Stomach (tissue), 9 donors: ENCODE results near the gene TMEM50A. TPM values are rescaled to one million over a fixed set of nuclear protein-coding genes. Genes with fewer than 3 reads are reported as not detected.

Source experiments
- DNase-seq, 2 donors: peaks; one replicate each; pipeline versions ENCODE4 v3.0.0 to v3.0.0-alpha.2; 2013 to 2019
- H3K27ac ChIP-seq, 5 donors: fragments of 200-600 bp in 4 of 5; sonication (generic) in 4 of 5; one replicate each; pipeline ENCODE4 v1.5.1; 2013 to 2019; ENCODE audit warnings: mild to moderate bottlenecking in 1 of 5, moderate library complexity in 1 of 5
- H3K27me3 ChIP-seq, 3 donors: fragments of 200-600 bp; sonication (generic); one replicate each; pipeline ENCODE4 v1.5.1; 2017 to 2019; ENCODE audit warnings: mixed run types in 1 of 3
- H3K36me3 ChIP-seq, 4 donors: fragments of 200-600 bp; sonication (generic); 1 replicate in 3 of 4; 2 replicates in 1 of 4; pipeline ENCODE4 v1.5.1; 2016 to 2019
- H3K4me1 ChIP-seq, 4 donors: fragments of 200-600 bp; sonication (generic); one replicate each; pipeline ENCODE4 v1.5.1; 2016 to 2019
- H3K4me3 ChIP-seq, 4 donors: fragments of 200-600 bp; sonication (generic) in 3 of 4; one replicate each; pipeline ENCODE4 v1.5.1; 2016 to 2019; ENCODE audit warnings: mild to moderate bottlenecking in 1 of 4
- H3K9me3 ChIP-seq, 4 donors: fragments of 200-600 bp; sonication (generic); one replicate each; pipeline ENCODE4 v1.5.1; 2016 to 2019
- CTCF ChIP-seq, 7 experiments: fragments of 450-650 bp in 4 of 7; fragments of 200-600 bp in 3 of 7; sonication (generic) in 3 of 7; IDR thresholded peaks; one replicate each; pipeline ENCODE4 v1.5.1; 2016 to 2019; ENCODE audit warnings: antibody characterized with exemption in 7 of 7, control low read depth in 2 of 7, mild to moderate bottlenecking in 1 of 7
- EP300 ChIP-seq: sonication (generic); formaldehyde crosslinking; IDR thresholded peaks from one replicate; pipeline ENCODE4 v1.6.1; 2017; ENCODE audit warnings: antibody characterized with exemption
- POLR2A ChIP-seq, 4 donors: fragments of 450-650 bp; IDR thresholded peaks; one replicate each; pipeline ENCODE4 v1.6.1; 2016; ENCODE audit warnings: antibody characterized with exemption in 4 of 4, control low read depth in 2 of 4, mild to moderate bottlenecking in 1 of 4, moderate library complexity in 1 of 4
- POLR2AphosphoS5 ChIP-seq, 3 donors: sonication (generic); formaldehyde crosslinking; IDR thresholded peaks; one replicate each; pipeline ENCODE4 v1.6.1; 2016; ENCODE audit warnings: antibody characterized with exemption in 3 of 3
- WGBS, 5 donors: extraction: QIAGEN DNeasy Blood & Tissue Kit in 3 of 5; methylation state at CpG; one replicate each; pipeline versions ENCODE4 v1.1.5 to v1.1.7; 2013 to 2018; 5-methylcytosine and 5-hydroxymethylcytosine counted together
- intact Hi-C: fragments of 100-400 bp; cut with DNase I; formaldehyde crosslinking; loops from one replicate; pipeline ENCODE4 v1.15.1; 2023; ENCODE audit warnings: low total_unique reads
- polyA plus RNA-seq, 3 donors: library from polyadenylated mRNA; stranded (reverse); fragments of 200-250 nt; gene quantifications; one replicate each; pipeline ENCODE4 v1.2.3, GENCODE V29; 2013
- total RNA-seq, 5 donors: library from RNA; depleted of rRNA; stranded (reverse); fragments of >200 nt; gene quantifications; one replicate each; pipeline versions ENCODE4 v1.1.0 to v1.2.3, GENCODE V29; 2014 to 2016
- donor health status: healthy with polysubstance abuse.
- donor health status: Bipolar disorder and iron deficiency.
- donor health status: healthy.

TMEM50A gene
- total and polyA plus RNA-seq, 8 donors, result 27.2 to 115 (median 58.4) TPM

- Histone ChIP-seq H3K36me3 (peaks cover 14 to 65% (median 53%) of the 10 kb centered on the region in 4 donors), H3K4me1 (peaks cover 14 to 35% (median 26%) of the 10 kb centered on the region in 4 donors), H3K4me3 (no peak overlapping the region), H3K9me3 (no peaks in the 10 kb centered on the region), H3K27me3 (no peaks in the 10 kb centered on the region), H3K27ac (no peak overlapping the region)
- intact Hi-C loops, result no loop called here
- 71 to 87% (median 81%) methylated on average over 4 of the region's 4 CpGs for WGBS, 5 donors
- TF ChIP-seq POLR2AphosphoS5 (IDR thresholded peaks at IDR 0.05) (no peak), EP300 (no peak), CTCF (IDR thresholded peaks at IDR 0.05) (no peak), POLR2A (IDR thresholded peaks at IDR 0.05) (no peak)
- no peak for DNase-seq
Observed at GRCh38 chr1:25343872-25344271, 5.7 kb downstream of the TMEM50A start.

- Histone ChIP-seq H3K4me1 (peaks cover 0 to 7% (median 3%) of the 10 kb centered on the region in 4 donors), H3K9me3 (no peaks in the 10 kb centered on the region), H3K36me3 (peaks cover 15 to 94% (median 72%) of the 10 kb centered on the region in 4 donors), H3K27me3 (no peaks in the 10 kb centered on the region), H3K4me3 (no peak overlapping the region), H3K27ac (no peak overlapping the region)
- intact Hi-C loops, result no loop called here
- 55 to 75% (median 71%) methylated on average over 2 of the region's 2 CpGs for WGBS, 5 donors
- no peak for DNase-seq
- TF ChIP-seq EP300 (no peak), POLR2AphosphoS5 (IDR thresholded peaks at IDR 0.05) (no peak), CTCF (IDR thresholded peaks at IDR 0.05) (no peak), POLR2A (IDR thresholded peaks at IDR 0.05) (no peak)
Observed at GRCh38 chr1:25347556-25347955, 9.4 kb downstream of the TMEM50A start.

- no peak for TF ChIP-seq CTCF (IDR thresholded peaks at IDR 0.05)
- TF ChIP-seq POLR2AphosphoS5 (IDR thresholded peaks at IDR 0.05), result no peak
- no peak for TF ChIP-seq POLR2A (IDR thresholded peaks at IDR 0.05)
- TF ChIP-seq EP300, result no peak
- Histone ChIP-seq H3K4me1 (peaks cover 0 to 7% (median 3%) of the 10 kb centered on the region in 4 donors), H3K27ac (no peak overlapping the region), H3K4me3 (no peak overlapping the region), H3K27me3 (no peaks in the 10 kb centered on the region), H3K36me3 (peaks cover 32 to 95% (median 79%) of the 10 kb centered on the region in 4 donors), H3K9me3 (no peaks in the 10 kb centered on the region)
- DNase-seq, result no peak
- intact Hi-C loops, result no loop called here
- WGBS, 5 donors, result 92 to 97% (median 93%) methylated on average over 3 of the region's 3 CpGs
Observed at GRCh38 chr1:25349606-25350005, 11.5 kb downstream of the TMEM50A start.

- no peak for DNase-seq
- Histone ChIP-seq H3K9me3 (no peaks in the 10 kb centered on the region), H3K4me1 (no peaks in the 10 kb centered on the region), H3K4me3 (no peak overlapping the region), H3K27me3 (no peaks in the 10 kb centered on the region), H3K36me3 (peaks cover 50 to 100% (median 96%) of the 10 kb centered on the region in 4 donors), H3K27ac (no peak overlapping the region)
- TF ChIP-seq EP300 (no peak), POLR2A (IDR thresholded peaks at IDR 0.05) (no peak), POLR2AphosphoS5 (IDR thresholded peaks at IDR 0.05) (no peak), CTCF (IDR thresholded peaks at IDR 0.05) (no peak)
- intact Hi-C loops, result no loop called here
- WGBS, 5 donors, result 79 to 86% (median 84%) methylated on average over 6 of the region's 6 CpGs
Observed at GRCh38 chr1:25355841-25356395, 17.8 kb downstream of the TMEM50A start.
